Neural crest cell (in vitro differentiated cells): ENCODE data around the gene ZDHHC5. TPM values are rescaled to one million over a fixed set of nuclear protein-coding genes. Genes with fewer than 3 reads are reported as not detected.
"Not testable (repeated sequence)": the region's sequence is repeated elsewhere in the genome, so short reads cannot be mapped to it uniquely, and the experiment has no call there.

ENCODE experiments used
- DNase-seq: peaks from one replicate; pipeline ENCODE4 v3.0.0; 2021; ENCODE audit warnings: low read depth, mixed read lengths, low spot score
- H3K27ac Mint-ChIP-seq: one replicate; pipeline ENCODE4 v1.8.0; 2021; ENCODE audit warnings: mild to moderate bottlenecking, mixed read lengths; ENCODE audit not compliant: unreplicated experiment
- H3K27me3 Mint-ChIP-seq: 2 replicates; pipeline ENCODE4 v1.8.0; 2021; ENCODE audit warnings: low read depth, mild to moderate bottlenecking, mixed read lengths
- H3K36me3 Mint-ChIP-seq: 2 replicates; pipeline ENCODE4 v1.8.0; 2021; ENCODE audit warnings: low read depth, mild to moderate bottlenecking, mixed read lengths
- H3K4me1 Mint-ChIP-seq: 2 replicates; pipeline ENCODE4 v1.8.0; 2021; ENCODE audit warnings: mixed read lengths
- H3K4me3 Mint-ChIP-seq: one replicate; pipeline ENCODE4 v1.8.0; 2021; ENCODE audit warnings: mild to moderate bottlenecking, mixed read lengths
- H3K9me3 Mint-ChIP-seq: 2 replicates; pipeline ENCODE4 v1.8.0; 2021; ENCODE audit warnings: mixed read lengths
- CTCF ChIP-seq: fragments of 200-600 bp; sonication (generic); conservative IDR thresholded peaks from 2 replicates; pipeline ENCODE4 v1.5.0; 2021; ENCODE audit warnings: antibody characterized with exemption, mild to moderate bottlenecking
- total RNA-seq: library from RNA; stranded (reverse); gene quantifications from 2 replicates; pipeline ENCODE4 v1.2.1, GENCODE V29; 2021

ZDHHC5 gene
- total RNA-seq, 1 donor from 2014 or later: 50.1 TPM

DNA sequence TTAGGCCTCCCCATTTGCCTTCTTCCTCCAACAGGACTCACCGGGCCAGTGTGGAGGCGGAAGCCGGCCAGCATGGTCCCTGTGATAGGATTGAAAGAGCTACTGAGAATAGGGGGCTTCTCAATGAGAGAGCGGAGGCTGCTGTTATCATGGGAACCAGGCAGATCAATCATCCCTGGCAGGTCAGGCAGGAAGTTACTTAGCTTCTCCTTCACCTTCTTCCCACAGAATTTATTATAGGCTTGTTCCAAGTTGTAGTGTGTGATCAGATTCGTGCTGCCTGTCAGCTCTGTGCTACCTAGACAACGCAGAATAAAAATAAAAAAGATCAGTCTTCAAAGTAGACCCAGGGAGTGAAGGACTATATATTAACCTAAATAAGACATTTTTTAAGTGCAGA is 37.0 kb downstream of the ZDHHC5 start:
- Mint-ChIP-seq H3K27ac (no peak overlapping the region), H3K9me3 (no peaks in the 10 kb centered on the region)

DNA sequence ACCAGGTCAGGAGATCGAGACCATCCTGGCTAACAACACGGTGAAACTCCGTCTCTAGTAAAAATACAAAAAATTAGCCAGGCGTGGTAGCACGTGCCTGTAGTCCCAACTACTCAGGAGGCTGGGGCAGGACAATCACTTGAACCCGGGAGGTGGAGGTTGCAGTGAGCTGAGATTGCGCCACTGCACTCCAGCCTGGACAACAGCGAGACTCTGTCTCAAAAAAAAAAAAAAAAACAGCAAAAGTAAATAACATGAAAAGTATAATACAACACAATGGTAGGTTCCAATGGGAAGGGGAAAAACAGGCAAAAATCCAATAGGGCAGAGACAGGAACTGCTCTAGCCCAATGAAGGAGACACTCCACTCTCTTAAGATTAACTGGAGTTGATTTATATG is 37.5 kb downstream of the ZDHHC5 start:
- H3K36me3 Mint-ChIP-seq, DNase-seq, H3K27ac Mint-ChIP-seq, H3K4me1 Mint-ChIP-seq, H3K27me3 Mint-ChIP-seq, H3K9me3 Mint-ChIP-seq: not testable (repeated sequence)
- H3K4me3 Mint-ChIP-seq: peak overlapping the region; percentile 55

More for the DNA sequence above, 37.0 kb downstream of the ZDHHC5 start:
- DNase-seq: no peak
- H3K4me1 Mint-ChIP-seq: peaks cover 4% of the 10 kb centered on the region
- TF ChIP-seq CTCF: no peak
- H3K36me3 Mint-ChIP-seq: peaks cover 3% of the 10 kb centered on the region
- peak overlapping the region; percentile 45 for H3K4me3 Mint-ChIP-seq
- H3K27me3 Mint-ChIP-seq: no peaks in the 10 kb centered on the region

GRCh38 chr11:57709802-57710367 is 42.0 kb downstream of the ZDHHC5 start:
- Mint-ChIP-seq H3K9me3 (no peaks in the 10 kb centered on the region), H3K36me3 (peaks cover 2% of the 10 kb centered on the region), H3K4me3 (peak overlapping the region; percentile 38), H3K27me3 (no peaks in the 10 kb centered on the region), H3K27ac (no peak overlapping the region), H3K4me1 (peaks cover 31% of the 10 kb centered on the region)
- TF ChIP-seq CTCF: no peak
- DNase-seq: no peak

DNA sequence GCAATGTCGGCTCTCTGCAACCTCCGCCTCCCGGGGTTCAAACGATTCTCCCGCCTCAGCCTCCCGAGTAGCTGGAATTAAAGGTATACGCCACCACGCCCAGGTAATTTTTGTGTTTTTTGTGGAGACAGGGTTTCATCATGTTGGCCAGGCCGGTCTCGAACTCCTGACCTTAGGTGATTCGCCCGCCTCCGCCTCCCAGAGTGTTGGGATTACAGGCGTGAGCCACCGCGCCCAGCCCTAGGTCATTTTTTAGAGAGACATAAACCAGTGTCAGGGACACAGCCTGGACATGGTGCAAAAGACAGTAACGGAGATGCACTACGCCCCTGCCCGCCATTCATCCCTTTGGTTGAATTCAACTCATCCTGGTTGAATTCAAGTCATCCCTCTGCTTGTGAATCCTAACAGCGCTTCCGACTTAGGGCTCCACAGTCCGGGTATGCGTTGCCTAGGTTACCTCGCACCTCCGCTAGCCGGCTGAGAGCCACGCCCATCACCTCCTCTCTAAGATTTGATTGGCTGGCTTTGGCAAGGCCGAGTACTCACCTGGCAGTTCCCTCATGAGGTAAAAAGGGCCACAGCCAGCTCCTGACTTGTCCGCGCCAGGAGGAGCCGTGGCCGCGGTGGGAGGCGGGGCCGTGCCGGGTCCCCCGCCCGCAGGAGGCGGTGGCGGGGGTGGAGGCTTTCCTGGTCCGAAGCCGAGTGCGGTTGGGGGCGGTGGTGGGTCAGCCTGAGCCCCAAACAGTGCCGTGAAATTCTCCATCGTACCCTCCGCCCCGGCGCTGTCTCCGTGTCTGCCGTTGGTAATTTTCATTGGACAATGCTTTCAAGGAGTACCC is 43.7 kb downstream of the ZDHHC5 start, which contains the start of gene MED19:
Gene MED19, minus strand, starts transcription at position 802 of the 842 bp plus-strand sequence. Its CDS starts 36 bp downstream, at position 766.
- Mint-ChIP-seq H3K4me1 (peaks cover 29% of the 10 kb centered on the region), H3K9me3 (no peaks in the 10 kb centered on the region), H3K27me3 (no peaks in the 10 kb centered on the region), H3K27ac (peak within 1 kb of the TSS; percentile 98), H3K36me3 (peaks cover 5% of the 10 kb centered on the region), H3K4me3 (peak within 1 kb of the TSS; percentile 94)
- no peak for TF ChIP-seq CTCF
- peak; percentile 76 for DNase-seq

DNA sequence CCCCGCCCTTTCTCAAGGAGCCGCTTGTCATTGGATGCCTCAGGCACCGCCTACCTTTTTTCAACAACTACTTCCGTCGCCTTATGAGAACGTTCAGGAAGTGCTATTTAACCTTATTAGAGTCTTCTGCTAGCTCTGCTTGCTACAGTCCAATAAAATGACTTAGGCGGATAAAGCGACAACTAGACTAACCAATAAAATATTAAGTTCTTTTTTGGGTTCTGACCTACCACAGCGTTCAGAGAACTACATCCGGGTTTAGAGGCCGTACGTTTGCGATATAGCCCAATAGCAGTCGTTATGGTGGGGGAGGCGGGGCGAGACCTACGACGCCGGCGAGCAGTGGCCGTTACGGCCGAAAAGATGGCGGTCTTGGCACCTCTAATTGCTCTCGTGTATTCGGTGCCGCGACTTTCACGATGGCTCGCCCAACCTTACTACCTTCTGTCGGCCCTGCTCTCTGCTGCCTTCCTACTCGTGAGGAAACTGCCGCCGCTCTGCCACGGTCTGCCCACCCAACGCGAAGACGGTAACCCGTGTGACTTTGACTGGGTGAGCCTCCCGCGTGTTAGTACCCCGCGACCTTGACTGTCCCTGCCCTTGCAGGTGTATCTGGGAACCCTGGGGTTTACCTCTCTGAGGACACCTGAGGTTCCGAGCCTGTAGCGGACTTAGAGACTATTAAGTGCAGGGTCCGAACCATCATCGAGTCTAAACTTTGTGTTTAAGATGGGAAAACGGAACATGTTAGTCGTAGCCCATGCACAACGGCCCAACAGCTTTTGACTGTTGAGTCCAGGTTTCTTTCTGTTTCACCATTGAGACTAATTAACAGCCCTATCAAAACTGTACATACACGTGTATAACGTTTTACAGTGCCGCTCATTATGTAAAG is 44.6 kb downstream of the ZDHHC5 start, which contains the start of gene TMX2:
Gene TMX2, plus strand, starts transcription at position 338 of the 895 bp plus-strand sequence. Its CDS starts 26 bp downstream, at position 364.
- peak; percentile 81 for DNase-seq
- no peaks in the 10 kb centered on the region for H3K27me3 Mint-ChIP-seq
- TF ChIP-seq CTCF: no peak
- H3K27ac Mint-ChIP-seq: peak within 1 kb of the TSS; percentile 98
- H3K4me3 Mint-ChIP-seq: peak within 1 kb of the TSS; percentile 94
- peaks cover 5% of the 10 kb centered on the region for H3K36me3 Mint-ChIP-seq
- peaks cover 29% of the 10 kb centered on the region for H3K4me1 Mint-ChIP-seq
- H3K9me3 Mint-ChIP-seq: no peaks in the 10 kb centered on the region
